GM23338 (cell line): ENCODE data around the gene PANK4. TPM values are rescaled to one million over a fixed set of nuclear protein-coding genes. Genes with fewer than 3 reads are reported as not detected.

Experiments used
- ATAC-seq: fragments of 200-7000 bp; cut with Tn5 transposase; 3 replicates; pipeline ENCODE4 v1.9.1; 2020
- DNase-seq: peaks from one replicate; pipeline ENCODE4 v3.0.0-alpha.2; 2015; ENCODE audit warnings: low spot score
- H2AFZ ChIP-seq: fragments of 200-600 bp; sonication (generic); 2 replicates; pipeline ENCODE4 v1.8.0; 2016; ENCODE audit warnings: antibody characterized with exemption, mild to moderate bottlenecking, moderate library complexity
- H3F3A ChIP-seq: fragments of 200-600 bp; sonication (generic); replicated peaks from 2 replicates; pipeline ENCODE4 v1.8.0; 2017; ENCODE audit warnings: antibody characterized with exemption, mixed run types, low read depth
- H3K27ac ChIP-seq: fragments of 200-600 bp; sonication (generic); 2 replicates; pipeline ENCODE4 v1.6.1; 2016; ENCODE audit warnings: low read depth
- H3K27me3 ChIP-seq: fragments of 200-600 bp; sonication (generic); 2 replicates; pipeline ENCODE4 v1.8.0; 2016; ENCODE audit warnings: mild to moderate bottlenecking, mixed run types, moderate library complexity; ENCODE audit not compliant: insufficient read depth
- H3K36me3 ChIP-seq: fragments of 200-600 bp; sonication (generic); 2 replicates; pipeline ENCODE4 v1.8.0; 2016; ENCODE audit warnings: mild to moderate bottlenecking; ENCODE audit not compliant: insufficient read depth
- H3K4me1 ChIP-seq: fragments of 200-600 bp; sonication (generic); 2 replicates; pipeline ENCODE4 v1.8.0; 2016; ENCODE audit warnings: mild to moderate bottlenecking, moderate library complexity; ENCODE audit not compliant: insufficient read depth
- H3K4me2 ChIP-seq: fragments of 200-600 bp; sonication (generic); 2 replicates; pipeline ENCODE4 v1.7.1; 2017; ENCODE audit warnings: mixed run types
- H3K4me3 ChIP-seq: fragments of 200-600 bp; sonication (generic); 2 replicates; pipeline ENCODE4 v1.6.1; 2016; ENCODE audit warnings: mixed run types
- H3K79me2 ChIP-seq: fragments of 200-600 bp; sonication (generic); replicated peaks from 2 replicates; pipeline ENCODE4 v1.8.0; 2017; ENCODE audit warnings: mild to moderate bottlenecking; ENCODE audit not compliant: insufficient read depth
- H3K9me2 ChIP-seq: fragments of 200-600 bp; sonication (generic); 2 replicates; pipeline ENCODE4 v1.8.0; 2017; ENCODE audit not compliant: insufficient read depth
- H4K20me1 ChIP-seq: fragments of 200-600 bp; sonication (generic); replicated peaks from 2 replicates; pipeline ENCODE4 v1.8.0; 2017; ENCODE audit warnings: mild to moderate bottlenecking; ENCODE audit not compliant: insufficient read depth
- H3K27ac Mint-ChIP-seq: 2 replicates; pipeline ENCODE4 v1.8.0; 2020; ENCODE audit warnings: inconsistent platforms, mild to moderate bottlenecking, moderate library complexity, mixed read lengths
- H3K27me3 Mint-ChIP-seq: 3 replicates; pipeline ENCODE4 v1.8.0; 2022; ENCODE audit warnings: low read depth, mild to moderate bottlenecking, moderate library complexity, mixed read lengths, inconsistent platforms; ENCODE audit not compliant: insufficient read depth, poor library complexity
- H3K36me3 Mint-ChIP-seq: 3 replicates; pipeline ENCODE4 v1.8.0; 2021; ENCODE audit warnings: low read depth, mild to moderate bottlenecking, inconsistent platforms, moderate library complexity, mixed read lengths
- H3K4me1 Mint-ChIP-seq: 3 replicates; pipeline ENCODE4 v1.8.0; 2020; ENCODE audit warnings: mild to moderate bottlenecking, inconsistent platforms, mixed read lengths
- H3K4me3 Mint-ChIP-seq: 3 replicates; pipeline ENCODE4 v1.8.0; 2021; ENCODE audit warnings: moderate library complexity, mild to moderate bottlenecking, inconsistent platforms, mixed read lengths
- H3K9me3 Mint-ChIP-seq: 3 replicates; pipeline ENCODE4 v1.8.0; 2020; ENCODE audit warnings: moderate library complexity, mild to moderate bottlenecking, inconsistent platforms, mixed read lengths
- CREB1 ChIP-seq: fragments of 250-450 bp; sonication (Bioruptor Pico); IDR thresholded peaks from 2 replicates; pipeline ENCODE4 v1.5.0; 2020; ENCODE audit warnings: low read depth, mild to moderate bottlenecking, moderate library complexity
- CTCF ChIP-seq, 2 experiments: fragments of 200-600 bp in 1 of 2; sonication (generic) in 1 of 2; conservative IDR thresholded peaks; 2 replicates each; pipeline versions ENCODE4 v1.5.1 to v1.6.1; 2016 to 2017; ENCODE audit warnings: antibody characterized with exemption in 2 of 2, low read depth in 2 of 2, mild to moderate bottlenecking in 2 of 2, moderate library complexity in 1 of 2
- EZH2 ChIP-seq: fragments of 200-600 bp; sonication (generic); IDR thresholded peaks from one replicate; pipeline ENCODE4 v1.8.0; 2017; ENCODE audit warnings: antibody characterized with exemption, mild to moderate bottlenecking, low read depth; ENCODE audit not compliant: unreplicated experiment
- POLR2AphosphoS5 ChIP-seq: IDR thresholded peaks from 2 replicates; pipeline ENCODE4 v1.6.1; 2016; ENCODE audit warnings: antibody characterized with exemption, low read depth
- STAT1 ChIP-seq: IDR thresholded peaks from one replicate; pipeline ENCODE4 v1.6.1; 2016; ENCODE audit warnings: antibody characterized with exemption; ENCODE audit not compliant: unreplicated experiment
- ZNF114 ChIP-seq: fragments of 250-450 bp; sonication (Bioruptor Pico); IDR thresholded peaks from 2 replicates; pipeline ENCODE4 v1.5.0; 2020; ENCODE audit warnings: mild to moderate bottlenecking, moderate library complexity
- ZNF331 ChIP-seq: fragments of 250-450 bp; sonication (Bioruptor Pico); IDR thresholded peaks from 2 replicates; pipeline ENCODE4 v1.5.0; 2020; ENCODE audit warnings: low read depth, mild to moderate bottlenecking, moderate library complexity
- ZNF462 ChIP-seq: fragments of 250-450 bp; sonication (Bioruptor Pico); IDR thresholded peaks from 2 replicates; pipeline ENCODE4 v1.5.0; 2020; ENCODE audit warnings: mild to moderate bottlenecking, moderate library complexity
- polyA plus RNA-seq: library from polyadenylated mRNA; unstranded; fragments of >200 nt; fragmentation: Nextera tagmentation; extraction: Ambion mirVana; gene quantifications from 2 replicates; pipeline ENCODE4 v1.2.1, GENCODE V29; 2016
- total RNA-seq: library from RNA; depleted of rRNA; stranded (reverse); fragments of >200 nt; shearing (Covaris generic); gene quantifications from 2 replicates; pipeline ENCODE4 v1.2.3, GENCODE V29; 2014

Gene PANK4
- total and polyA plus RNA-seq, 2 experiments from 2014 or later: 25.8 to 43.7 TPM

- Histone ChIP-seq H3K27me3 (no peaks in the 10 kb centered on the region), H3K27ac (no peak overlapping the region), H3K36me3 (no peaks in the 10 kb centered on the region), H3K4me3 (no peak overlapping the region), H4K20me1 (no peaks in the 10 kb centered on the region), H2AFZ (no peak overlapping the region), H3K9me2 (no peaks in the 10 kb centered on the region), H3K4me2 (no peak overlapping the region), H3K4me1 (no peaks in the 10 kb centered on the region), H3K79me2 (no peaks in the 10 kb centered on the region), H3F3A (no peaks in the 10 kb centered on the region)
- H3K9me3 Mint-ChIP-seq: no peaks in the 10 kb centered on the region
- H3K4me3 Mint-ChIP-seq: no peak overlapping the region
- ATAC-seq (no peak), DNase-seq (no peak)
- H3K27me3 Mint-ChIP-seq: peaks cover 18% of the 10 kb centered on the region
- TF ChIP-seq STAT1: no peak
- no peak for TF ChIP-seq EZH2
- no peak for TF ChIP-seq CTCF (conservative IDR thresholded peaks at IDR 0.05; ENCODE audit: low read depth in 2 of 2)
- no peak for TF ChIP-seq POLR2AphosphoS5
- no peak for TF ChIP-seq ZNF331 (CRISPR knock-in tag)
- TF ChIP-seq ZNF114 (CRISPR knock-in tag): no peak
- no peak for TF ChIP-seq CREB1 (CRISPR knock-in tag)
- TF ChIP-seq ZNF462 (CRISPR knock-in tag): no peak
- H3K36me3 Mint-ChIP-seq: no peaks in the 10 kb centered on the region
- no peak overlapping the region for H3K27ac Mint-ChIP-seq
- no peaks in the 10 kb centered on the region for H3K4me1 Mint-ChIP-seq
Measured at GRCh38 chr1:2494323-2494693, 32.1 kb downstream of the PANK4 start.
